ENCODE results near the gene TEF. TPM values are rescaled to one million over a fixed set of nuclear protein-coding genes. Genes with fewer than 3 reads are reported as not detected.

The TEF gene
- total and polyA plus RNA-seq, 9 of the 15 experiments (the other 6 are each of a cell fraction or from before 2014, with no cell fraction given), result 0.04 to 3.1 (median 1.2) TPM

GRCh38 chr22:41403532-41404318, 22.0 kb downstream of the TEF start (continued):
- TF ChIP-seq HCFC1 (IDR thresholded peaks at IDR 0.05; ENCODE audit: low read depth, low read length), result peak; percentile 27; the same call in 1 of the 2 replicates
- peak; percentile 84 to 94 for TF ChIP-seq RAD21 (CRISPR knock-in tag; conservative IDR thresholded peaks at IDR 0.05 in 1 of 2, IDR thresholded peaks at IDR 0.05 in 1 of 2)
- peak; percentile 96 for TF ChIP-seq SMC3 (conservative IDR thresholded peaks at IDR 0.05; ENCODE audit: insufficient read depth, low read depth, low read length)
- peak; percentile 87 to 90 (median 89) for TF ChIP-seq CTCF (IDR thresholded peaks at IDR 0.05 in 2 of 3, conservative IDR thresholded peaks at IDR 0.05 in 1 of 3; ENCODE audit: insufficient read depth in 2 of 3, low read depth in 1 of 3, low read length in 3 of 3)
- TF ChIP-seq JUNB (CRISPR knock-in tag; conservative IDR thresholded peaks at IDR 0.05), result no peak
- no peak for TF ChIP-seq ZEB2 (IDR thresholded peaks at IDR 0.05)
- peak; percentile 46; the same call in 1 of the 2 replicates for TF ChIP-seq NFIC (IDR thresholded peaks at IDR 0.05)
- TF ChIP-seq ZBTB2 (IDR thresholded peaks at IDR 0.05), result 0 out of 2 replicates have a peak, but pooled peaks have one; percentile 58
- 0 out of 2 replicates have a peak, but pooled peaks have one; percentile 39 for TF ChIP-seq LCOR (CRISPR knock-in tag; IDR thresholded peaks at IDR 0.05)
- TF ChIP-seq MAZ (CRISPR knock-in tag; conservative IDR thresholded peaks at IDR 0.05 in 1 of 2, IDR thresholded peaks at IDR 0.05 in 1 of 2), result peak; percentile 38 to 62; a peak in 2 of 4 replicates
- TF ChIP-seq SP1 (CRISPR knock-in tag; IDR thresholded peaks at IDR 0.05), result 0 out of 2 replicates have a peak, but pooled peaks have one; percentile 38
- TF ChIP-seq ZFP91 (CRISPR knock-in tag; IDR thresholded peaks at IDR 0.05), result no peak
- 0 out of 2 replicates have a peak, but pooled peaks have one; percentile 35 for TF ChIP-seq MYNN (IDR thresholded peaks at IDR 0.05)
- TF ChIP-seq MYNN (CRISPR knock-in tag; IDR thresholded peaks at IDR 0.05), result no peak
- 0 out of 2 replicates have a peak, but pooled peaks have one; percentile 26 for TF ChIP-seq GTF2F1 (IDR thresholded peaks at IDR 0.05; ENCODE audit: low read depth, low read length)
- TF ChIP-seq IRF2 (CRISPR knock-in tag; IDR thresholded peaks at IDR 0.05), result no peak
- TF ChIP-seq GMEB1 (CRISPR knock-in tag; IDR thresholded peaks at IDR 0.05), result no peak
- peak; percentile 31; the same call in 1 of the 2 replicates for TF ChIP-seq JUND (IDR thresholded peaks at IDR 0.05; ENCODE audit: borderline replicate concordance, low read depth, low read length)
- TF ChIP-seq JUND (tag; IDR thresholded peaks at IDR 0.05; ENCODE audit: borderline replicate concordance, low read depth, low read length), result no peak
- peak; percentile 90 to 92 for TF ChIP-seq NRF1 (conservative IDR thresholded peaks at IDR 0.05 in 1 of 2, IDR thresholded peaks at IDR 0.05 in 1 of 2)
- TF ChIP-seq STAG1 (CRISPR knock-in tag; IDR thresholded peaks at IDR 0.05; ENCODE audit: borderline replicate concordance), result peak; percentile 93
